Nucleus accumbens (tissue), 56 donors: ENCODE measurements around the gene ACP5.

ENCODE experiments used
- DNase-seq, 56 donors: peaks; one replicate each; lab custom pipeline; 2025; lab: John Stamatoyannopoulos, UW

The ACP5 gene

GRCh38 chr19:11550265-11550664 lies 27.2 kb downstream of the ACP5 start:
- no peak for DNase-seq

- no peak for DNase-seq
Observed at GRCh38 chr19:11549386-11549953, 28.0 kb downstream of the ACP5 start.

GRCh38 chr19:11547929-11548700 lies 29.3 kb downstream of the ACP5 start:
- no peak for DNase-seq

- no peak for DNase-seq
Observed at GRCh38 chr19:11541238-11541637, 36.2 kb downstream of the ACP5 start.

- DNase-seq: no peak
Observed at GRCh38 chr19:11540645-11541044, 36.8 kb downstream of the ACP5 start.

GRCh38 chr19:11539495-11540365 lies 37.7 kb downstream of the ACP5 start:
- DNase-seq: no peak

- no peak for DNase-seq
Observed at GRCh38 chr19:11538232-11539036, 39.0 kb downstream of the ACP5 start, which contains the start of gene CNN1. TSS of gene CNN1 (plus strand) at chr19:11538851. CDS start at chr19:11538928, 77 bp downstream.

- DNase-seq: peak in 55 of 56 donors; percentile 19 to 94 (median 73)
Observed at GRCh38 chr19:11535792-11536595, 41.5 kb downstream of the ACP5 start.

- DNase-seq: no peak
Observed at GRCh38 chr19:11534948-11535347, 42.5 kb downstream of the ACP5 start.

- no peak for DNase-seq
Observed at GRCh38 chr19:11534538-11534937, 42.9 kb downstream of the ACP5 start.

GRCh38 chr19:11530432-11530831 lies 47.0 kb downstream of the ACP5 start:
- peak; percentile 32 to 94 (median 82) for DNase-seq

GRCh38 chr19:11528551-11529341 lies 48.7 kb downstream of the ACP5 start, which contains the start of gene ECSIT:
TSS of gene ECSIT (minus strand) at chr19:11529134. CDS start at chr19:11519170, 9,964 bp downstream.
- peak; percentile 60 to 99 (median 94) for DNase-seq
